Measurements from ENCODE around the gene CALHM4. TPM values are rescaled to one million over a fixed set of nuclear protein-coding genes. Genes with fewer than 3 reads are reported as not detected.

The CALHM4 gene
- total and polyA plus RNA-seq, 2 of the 13 experiments (the other 11 are each of a cell fraction or from before 2014, with no cell fraction given) = not detected

GRCh38 chr6:116547358-116547757 is 6.2 kb upstream of the CALHM4 start (continued):
- TF ChIP-seq PATZ1 (CRISPR knock-in tag; IDR thresholded peaks at IDR 0.05) (no peak), ATF7 (IDR thresholded peaks at IDR 0.05) (no peak), ATF7 (CRISPR knock-in tag; IDR thresholded peaks at IDR 0.05) (no peak), SKI (IDR thresholded peaks at IDR 0.05; ENCODE audit: partially characterized antibody) (no peak), AFF4 (CRISPR knock-in tag; IDR thresholded peaks at IDR 0.05) (no peak), NFKBIZ (CRISPR knock-in tag; IDR thresholded peaks at IDR 0.05) (no peak), ZNF383 (CRISPR knock-in tag; IDR thresholded peaks at IDR 0.05; ENCODE audit: borderline replicate concordance) (no peak)

GRCh38 chr6:116550796-116551195 is 2.8 kb upstream of the CALHM4 start:
- H3K27me3 ChIP-seq (ENCODE audit: control insufficient read depth in 1 of 2, insufficient read depth in 2 of 2, low read length in 2 of 2) = peaks cover 0 to 8% of the 10 kb centered on the region in 2 experiments; a peak in 1 of 5 replicates
- POLR2A ChIA-PET = no interaction called here
- peaks cover 17% of the 10 kb centered on the region for H3K4me1 ChIP-seq (ENCODE audit: insufficient read depth, low read length)
- whole genome bisulfite sequencing (ENCODE audit: low lambda C conversion rate) = 0% methylated on average over 4 of the region's 4 CpGs
- peak; percentile 63 for FAIRE-seq
- in situ Hi-C loops (cut with HindIII; ENCODE audit: extremely low pct_ligation_motif_present, low pct_unique_long_range_greater_than_20kb) = no loop called here
- H3K9ac ChIP-seq (ENCODE audit: insufficient read depth, low read depth, low read length) = no peak overlapping the region
- H4K20me1 ChIP-seq (ENCODE audit: insufficient read depth, low read length) = no peaks in the 10 kb centered on the region
- H3K36me3 ChIP-seq (replicated peaks in 1 of 2; ENCODE audit: control insufficient read depth in 1 of 2, insufficient read depth in 2 of 2, low read length in 2 of 2) = no peaks in the 10 kb centered on the region
- no peak overlapping the region; a peak in 1 of 6 replicates for H3K4me3 ChIP-seq (replicated peaks in 1 of 3; ENCODE audit: insufficient read depth in 1 of 3, low read depth in 2 of 3, low read length in 3 of 3)
- no peaks in the 10 kb centered on the region for H3K79me2 ChIP-seq (ENCODE audit: insufficient read depth, low read length)
- no peaks in the 10 kb centered on the region for H3K9me3 ChIP-seq (ENCODE audit: low read length)
- H2AFZ ChIP-seq (ENCODE audit: low read length) = no peak overlapping the region
- peak; percentile 99 for ATAC-seq
- no TSS peak for BruUV-seq (replicated peaks)
- peak; percentile 72 for DNase-seq (ENCODE audit: low spot score)
- H3K27ac ChIP-seq (ENCODE audit: extremely low read length, insufficient read depth, low read length) = no peak overlapping the region
- peak overlapping the region; percentile 61 for H3K4me2 ChIP-seq (ENCODE audit: low read depth, low read length)
- intact Hi-C loops (cut with micrococcal nuclease; ENCODE audit: unreplicated experiment) = no loop called here
- CTCF ChIA-PET (ENCODE audit: low intra/inter-chr PET ratio, low total read pairs) = no interaction called here
- no peak for TF ChIP-seq IRF9 (CRISPR knock-in tag; IDR thresholded peaks at IDR 0.05; ENCODE audit: borderline replicate concordance)
- no peak for TF ChIP-seq ETS1 (CRISPR knock-in tag; IDR thresholded peaks at IDR 0.05)
- TF ChIP-seq ZSCAN5A (CRISPR knock-in tag; IDR thresholded peaks at IDR 0.05; ENCODE audit: borderline replicate concordance) = peak; percentile 79; the same call in 1 of the 2 replicates
- TF ChIP-seq FOXP4 (CRISPR knock-in tag; IDR thresholded peaks at IDR 0.05) = peak; percentile 88
